COR-L47 (cell line): ENCODE data around the gene GRHL3.

ENCODE experiments used
- DNase-seq: peaks from one replicate; lab custom pipeline; 2025; lab: John Stamatoyannopoulos, UW

GRHL3 gene

DNA sequence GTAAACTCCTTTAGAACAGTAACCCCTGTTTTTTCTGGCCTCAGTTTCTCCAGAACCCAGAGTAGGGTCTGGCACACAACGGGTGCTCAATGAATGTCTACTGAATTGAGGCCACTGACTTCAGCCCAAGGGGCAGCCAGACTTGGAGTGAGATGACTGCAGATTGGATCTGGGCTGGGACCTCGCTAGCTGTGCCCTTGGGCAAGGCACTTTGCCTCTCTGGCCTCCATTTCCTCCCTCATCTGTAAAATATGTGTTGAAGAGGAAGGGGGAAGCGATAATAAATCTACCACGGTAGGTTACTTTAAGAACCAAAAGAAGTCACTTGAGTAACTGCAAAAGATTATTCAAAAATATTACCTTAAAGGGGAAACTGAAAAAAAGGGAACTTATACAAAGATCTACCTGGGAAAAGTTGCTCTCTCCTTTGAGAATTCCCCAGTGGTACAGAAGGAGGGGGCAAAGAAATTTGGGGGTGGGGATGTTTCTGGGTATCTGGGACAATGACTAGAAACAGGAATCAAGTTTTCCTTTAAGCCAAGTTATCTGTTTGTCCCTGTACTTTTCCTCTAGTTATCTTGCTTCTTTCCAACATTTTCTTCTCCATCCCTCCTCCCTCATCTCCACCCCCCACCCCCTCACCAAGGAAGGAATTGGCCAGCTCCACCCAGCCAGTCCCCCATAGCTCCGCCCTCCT is 394 bp upstream of the GRHL3 start:
- no peak for DNase-seq

GRCh38 chr1:24319962-24320361 is 805 bp downstream of the GRHL3 start:
- no peak for DNase-seq

DNA sequence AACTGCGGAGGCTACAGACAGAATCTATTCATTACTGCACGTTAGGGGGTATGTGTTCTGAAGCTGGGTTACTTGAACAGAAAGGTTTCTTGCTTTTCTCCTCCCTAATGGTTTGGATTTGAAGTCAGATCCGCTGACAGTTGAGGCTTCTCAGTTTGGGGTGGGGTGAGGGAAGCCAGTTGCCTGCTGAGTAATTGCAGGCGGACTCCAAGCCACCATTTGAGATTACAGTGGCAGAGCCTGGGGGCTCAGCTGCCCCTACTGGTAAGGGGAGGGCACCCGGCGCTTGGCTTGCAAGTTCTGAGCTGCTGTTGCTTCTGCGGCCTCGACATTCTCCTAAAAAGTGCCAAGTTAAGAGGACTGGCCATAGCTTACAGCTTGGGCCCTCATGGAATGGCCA is 2.0 kb downstream of the GRHL3 start:
- DNase-seq, result no peak

DNA sequence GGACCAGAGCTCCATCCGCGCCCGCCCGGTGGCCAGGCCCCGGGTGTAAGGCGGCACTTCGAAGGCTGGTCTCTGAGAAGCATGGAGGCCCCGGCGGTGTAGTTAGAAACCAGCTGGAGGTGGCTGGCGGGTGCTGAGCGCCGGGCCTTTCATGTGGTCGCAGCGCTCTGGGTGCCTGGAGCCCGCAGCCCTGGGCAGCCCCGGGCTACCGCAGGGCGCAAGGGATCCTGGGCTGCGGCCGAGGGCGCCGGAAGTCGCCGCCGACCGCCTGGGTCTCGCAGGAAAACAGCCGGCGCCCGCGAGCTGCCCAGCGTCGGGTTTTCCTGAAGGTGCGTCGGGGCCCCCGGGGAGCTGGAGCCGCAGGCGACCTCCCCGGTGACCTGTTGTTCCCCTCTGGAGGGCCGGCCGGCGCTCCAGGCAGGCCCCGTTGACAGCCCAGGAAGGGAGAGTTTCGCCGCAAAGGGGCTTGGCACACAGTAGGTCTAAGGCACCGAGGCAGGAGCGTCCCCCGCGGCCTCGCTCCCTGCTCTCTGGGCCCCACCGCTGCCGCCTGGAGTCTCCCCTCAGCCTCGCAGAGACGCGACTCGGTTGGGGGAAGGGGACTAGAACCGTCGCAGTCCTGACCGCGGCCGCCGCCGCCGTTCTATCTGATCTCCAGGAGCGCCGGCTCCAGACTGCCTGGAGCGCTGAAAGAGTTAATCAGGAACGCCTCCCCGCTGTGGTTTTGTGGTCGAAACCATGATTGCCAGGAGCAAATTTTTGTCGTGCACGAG is 2.7 kb downstream of the GRHL3 start:
- peak; percentile 45 for DNase-seq

DNA sequence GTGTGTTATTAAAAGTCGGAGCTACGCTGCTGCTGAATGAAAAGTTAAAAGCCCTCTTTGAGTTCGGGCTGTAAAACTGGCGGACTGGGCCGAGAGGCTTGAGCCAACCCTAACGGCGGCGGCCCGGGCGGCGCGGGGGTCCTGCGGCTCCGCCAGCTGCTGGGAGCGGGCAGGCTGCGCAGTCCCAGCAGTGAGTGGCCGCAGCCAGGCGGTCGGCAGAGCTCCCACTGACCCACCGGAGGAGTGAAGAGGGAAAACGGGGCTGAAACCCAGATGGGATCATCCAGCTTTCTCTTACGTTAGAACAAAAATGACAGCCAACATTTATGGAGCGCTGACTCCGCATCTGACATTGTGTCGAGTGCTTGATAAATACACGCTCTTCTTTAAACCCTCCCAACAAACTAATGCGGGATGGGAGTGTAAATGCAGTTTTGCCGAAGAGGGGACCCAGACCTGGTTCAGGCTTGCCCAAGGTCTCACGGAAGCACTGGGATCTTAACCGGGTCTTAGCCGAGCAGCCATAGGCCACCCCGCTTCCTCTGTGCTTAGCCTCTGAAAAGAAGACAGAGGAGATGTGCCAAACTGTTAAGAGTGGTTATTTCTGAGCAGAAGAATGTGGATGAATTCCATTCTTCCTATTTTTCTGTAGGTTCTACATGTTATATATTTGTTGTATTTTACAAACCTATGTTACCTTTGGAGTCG is 3.5 kb downstream of the GRHL3 start:
- no peak for DNase-seq

GRCh38 chr1:24323281-24323680 is 4.1 kb downstream of the GRHL3 start:
- DNase-seq, result no peak

DNA sequence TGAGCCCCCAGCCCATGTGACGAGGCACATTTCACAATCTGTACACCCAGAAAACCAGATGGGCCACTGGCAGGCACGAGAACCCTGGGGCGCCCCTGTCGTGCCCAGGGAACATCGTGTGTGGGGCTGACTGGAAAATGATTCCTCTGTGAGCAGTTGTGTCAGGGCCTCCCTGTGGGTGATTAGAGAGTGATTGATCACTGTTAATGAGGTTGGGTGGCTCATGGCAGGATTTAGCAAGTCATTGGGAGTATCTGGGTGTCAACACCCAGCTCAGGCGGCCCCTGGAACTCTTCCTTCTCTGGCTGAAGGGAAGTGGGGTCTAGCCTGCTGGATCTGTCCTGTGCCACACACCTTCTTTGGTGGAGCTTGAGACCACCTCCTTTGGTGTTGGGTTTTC is 5.7 kb downstream of the GRHL3 start:
- DNase-seq, result no peak

DNA sequence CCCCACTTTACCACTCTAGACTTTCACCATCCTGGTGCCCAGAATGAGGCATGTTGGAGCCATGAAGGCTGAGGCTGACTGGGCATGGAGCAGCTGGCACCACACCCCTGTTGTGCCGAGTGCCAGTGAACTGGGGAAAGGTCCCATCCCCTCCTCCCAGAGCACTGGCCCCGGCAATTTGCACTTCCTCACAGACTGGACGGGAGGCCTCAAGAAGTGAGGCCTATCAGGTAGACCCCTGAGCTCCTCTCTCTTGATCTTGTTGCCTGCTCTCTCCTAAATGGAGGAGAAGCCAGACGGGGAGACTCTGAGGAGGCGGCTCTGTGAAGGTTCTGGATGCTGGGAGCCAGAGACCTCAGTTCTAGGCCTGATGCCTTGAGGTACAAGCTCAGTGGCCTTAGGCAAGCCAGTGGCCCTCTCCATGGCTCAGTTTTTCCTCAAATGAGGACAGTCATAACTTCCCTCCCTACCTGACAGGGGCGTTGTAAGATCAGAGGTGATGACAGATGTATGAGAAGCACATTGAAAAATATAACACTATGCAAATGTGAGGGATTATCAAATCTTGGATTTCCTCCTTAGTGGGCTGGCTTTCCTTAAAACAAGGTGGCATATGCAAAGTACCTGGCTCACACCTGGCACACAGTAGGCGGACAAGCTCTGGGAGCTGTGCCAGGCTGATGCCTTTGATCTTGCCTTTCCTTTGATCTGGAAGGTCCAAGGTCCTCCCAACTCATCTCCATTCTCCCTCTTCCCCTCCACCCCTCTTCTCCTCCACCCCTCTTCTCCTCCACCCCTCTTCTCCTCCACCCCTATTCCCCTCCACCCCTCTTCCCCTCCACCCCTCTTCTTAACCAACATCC is 6.7 kb downstream of the GRHL3 start:
- DNase-seq, result no peak

- DNase-seq, result no peak
Observed at GRCh38 chr1:24327486-24327885, 8.3 kb downstream of the GRHL3 start.

DNA sequence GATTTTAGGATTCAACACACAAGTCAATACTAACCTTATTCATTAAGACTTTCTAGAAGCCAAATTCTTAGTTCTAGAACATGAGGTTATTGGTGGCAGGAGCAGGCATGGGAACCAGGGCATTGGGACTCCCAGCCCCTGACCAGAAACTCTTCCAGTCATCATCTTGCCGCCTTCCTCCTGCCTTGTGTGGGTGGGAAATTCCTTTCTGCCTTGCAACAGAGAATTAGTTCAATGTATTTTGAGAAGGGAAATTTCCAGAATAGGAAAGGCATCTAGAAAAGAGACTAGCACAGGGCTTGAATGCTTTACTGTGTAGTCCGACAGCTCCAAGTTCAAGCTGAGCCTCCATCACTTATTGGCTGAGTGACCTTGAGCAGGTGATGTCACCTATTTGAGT is 8.7 kb downstream of the GRHL3 start:
- no peak for DNase-seq

DNA sequence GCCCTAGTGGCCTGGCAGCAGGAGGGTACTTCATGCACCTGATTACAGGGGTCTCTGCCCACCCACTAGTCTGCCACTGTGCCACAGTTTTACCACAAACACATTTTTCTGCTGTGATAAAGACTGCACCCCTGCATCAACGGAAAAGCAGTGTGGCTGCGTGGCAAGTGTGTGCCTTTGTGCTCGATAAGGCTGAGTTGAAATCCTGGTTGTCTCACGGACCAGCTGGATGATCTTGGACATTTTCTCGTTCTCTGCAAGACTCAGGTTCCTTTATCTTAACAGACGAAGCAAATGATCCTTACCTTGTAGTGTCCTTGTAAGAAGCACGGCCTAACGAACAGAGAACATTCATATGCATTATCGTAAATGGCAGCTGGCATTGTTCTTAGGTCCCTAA is 10.2 kb downstream of the GRHL3 start:
- no peak for DNase-seq

DNA sequence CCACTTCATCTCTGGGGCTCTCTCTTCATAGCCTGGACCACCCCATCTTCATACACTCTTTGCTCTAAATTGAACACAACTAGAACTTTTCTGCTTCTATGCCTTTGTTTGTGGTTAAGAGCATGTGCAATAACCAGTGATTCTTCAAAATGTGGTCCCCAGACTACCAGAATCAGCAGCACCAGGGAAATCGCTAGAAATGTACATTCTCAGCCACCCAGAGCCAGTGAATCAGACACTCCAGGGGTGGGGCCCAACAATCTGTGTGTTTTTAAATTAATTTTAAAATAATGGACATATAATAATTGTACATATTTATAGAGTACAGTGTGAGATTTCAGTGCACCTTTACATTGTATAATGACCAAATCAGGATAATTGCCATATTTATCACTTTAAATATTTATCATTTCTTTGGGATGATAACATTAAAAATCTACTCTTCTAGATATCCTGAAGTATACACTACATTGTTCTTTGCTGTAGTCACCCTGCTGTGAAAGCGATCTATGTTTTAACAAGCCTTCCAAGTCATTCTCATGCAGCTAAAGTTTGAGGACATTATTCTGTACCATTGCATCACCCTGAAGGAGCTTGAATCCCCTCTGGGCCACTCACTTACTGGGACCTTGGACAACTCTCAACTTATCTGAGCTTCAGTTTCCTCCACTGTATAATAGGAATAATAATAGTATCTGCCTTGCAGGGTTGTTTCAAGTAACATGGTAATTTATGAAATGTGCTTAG is 10.8 kb downstream of the GRHL3 start:
- no peak for DNase-seq

GRCh38 chr1:24331961-24332673 is 13.0 kb downstream of the GRHL3 start:
- DNase-seq, result no peak

DNA sequence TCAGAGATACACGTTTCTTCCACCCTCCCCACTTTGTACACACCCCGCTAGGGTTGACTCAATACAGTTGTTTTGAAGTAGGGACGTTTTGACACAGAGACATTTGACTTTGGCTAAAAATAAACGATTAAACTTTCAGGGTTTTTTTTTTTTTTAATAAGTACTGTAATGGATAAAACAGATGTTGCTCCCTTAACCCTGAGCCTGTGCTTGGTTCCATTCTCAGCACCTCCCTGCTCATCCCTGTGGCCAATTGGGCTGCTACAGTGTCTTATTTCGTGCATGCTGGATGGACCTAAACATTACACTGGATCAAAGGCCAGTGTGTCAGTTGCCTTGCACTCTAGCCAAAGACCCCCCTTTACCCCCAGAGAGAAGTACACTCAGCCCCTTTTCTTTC is 16.9 kb downstream of the GRHL3 start:
- DNase-seq, result no peak

DNA sequence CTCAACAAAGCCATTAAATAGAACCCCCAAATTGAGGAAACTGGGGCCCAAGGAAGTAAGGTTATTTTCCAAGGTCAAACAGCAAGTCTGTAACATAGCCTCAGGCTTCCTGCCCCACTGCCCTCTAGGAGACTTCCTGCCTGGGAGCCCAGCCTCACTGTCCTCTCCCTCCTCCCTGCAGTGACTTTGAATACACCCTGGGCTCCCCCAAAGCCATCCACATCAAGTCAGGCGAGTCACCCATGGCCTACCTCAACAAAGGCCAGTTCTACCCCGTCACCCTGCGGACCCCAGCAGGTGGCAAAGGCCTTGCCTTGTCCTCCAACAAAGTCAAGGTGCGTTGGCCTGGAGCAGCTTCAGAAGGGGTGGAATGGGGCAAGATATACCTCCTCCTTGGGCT is 18.3 kb downstream of the GRHL3 start:
- no peak for DNase-seq

DNA sequence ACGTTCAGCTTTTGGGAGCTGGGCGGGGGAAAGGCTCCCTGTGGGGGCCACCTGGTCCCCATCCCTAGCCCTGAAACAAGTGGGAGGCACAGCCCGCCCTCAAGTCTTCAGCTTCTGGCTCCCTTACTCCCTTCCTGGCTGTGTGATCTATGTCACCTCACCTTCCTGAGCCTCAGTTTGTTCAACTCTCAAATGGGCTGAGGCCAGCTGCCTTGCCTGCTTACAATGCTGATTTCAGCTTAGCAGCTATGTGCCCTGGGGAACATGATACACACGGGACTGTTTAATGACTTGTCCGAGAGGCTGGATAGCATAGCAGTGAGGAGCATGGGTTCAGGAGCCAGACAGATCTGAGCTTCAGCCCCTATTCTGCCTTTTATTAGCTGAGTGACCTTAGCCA is 19.3 kb downstream of the GRHL3 start:
- DNase-seq, result no peak

DNA sequence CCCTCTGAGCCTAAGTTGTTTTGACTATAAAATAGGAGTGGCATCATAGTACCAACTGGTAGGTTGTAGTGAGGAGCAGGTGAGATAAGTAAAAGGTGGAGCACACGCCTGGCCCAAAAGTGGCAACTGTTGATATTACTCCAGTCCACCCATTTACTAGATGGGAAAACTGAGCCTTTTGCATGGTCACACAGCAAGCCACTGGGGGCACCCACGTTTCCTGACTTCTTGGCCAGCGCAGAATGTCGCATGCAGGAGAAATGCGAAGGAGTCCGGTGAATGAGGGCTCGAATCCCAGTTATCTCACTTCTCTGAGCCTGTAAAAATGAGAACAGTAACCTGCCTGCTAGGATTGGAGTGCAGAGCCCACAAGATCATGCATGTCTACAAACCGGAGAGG is 20.8 kb downstream of the GRHL3 start:
- no peak for DNase-seq

DNA sequence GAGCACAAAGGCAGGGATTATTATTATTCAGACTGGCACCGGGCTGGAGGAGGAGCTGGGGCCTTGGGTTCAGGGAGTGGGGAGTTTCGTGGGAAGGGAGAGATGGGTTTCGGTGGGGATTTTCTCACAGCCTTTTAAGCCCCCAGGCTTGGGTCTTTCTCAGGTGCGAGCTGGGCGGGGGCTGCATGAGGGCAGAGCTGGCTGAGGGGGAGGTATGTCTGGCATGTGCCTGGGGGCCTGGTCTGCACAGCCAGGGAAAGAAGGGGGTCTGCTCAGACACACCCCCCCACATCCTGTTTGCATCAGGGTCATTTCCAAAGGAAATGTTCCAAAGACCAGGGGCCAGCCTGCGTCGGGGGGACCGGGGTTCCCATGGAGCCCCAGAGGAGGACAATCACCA is 21.6 kb downstream of the GRHL3 start:
- no peak for DNase-seq

- DNase-seq, result no peak
Observed at GRCh38 chr1:24341260-24341659, 22.1 kb downstream of the GRHL3 start.

- no peak for DNase-seq
Observed at GRCh38 chr1:24343412-24344089, 24.4 kb downstream of the GRHL3 start.
